HEK293T (cell line): ENCODE measurements around the gene LRRTM1.

Experiments used
- ELF4 ChIP-seq: fragments of 450-650 bp; IDR thresholded peaks from 2 replicates; pipeline ENCODE4 v1.6.1; 2017; ENCODE audit warnings: antibody characterized with exemption
- FOXM1 ChIP-seq: fragments of 450-650 bp; IDR thresholded peaks from 2 replicates; pipeline ENCODE4 v1.6.1; 2017; ENCODE audit warnings: mild to moderate bottlenecking, borderline replicate concordance
- HDGF ChIP-seq: fragments of 450-650 bp; IDR thresholded peaks from 2 replicates; pipeline ENCODE4 v1.6.1; 2017; ENCODE audit warnings: antibody characterized with exemption, borderline replicate concordance
- L3MBTL2 ChIP-seq: fragments of 450-650 bp; conservative IDR thresholded peaks from 2 replicates; pipeline ENCODE4 v1.6.1; 2016; ENCODE audit warnings: mild to moderate bottlenecking
- NFRKB ChIP-seq: fragments of 450-650 bp; IDR thresholded peaks from 2 replicates; pipeline ENCODE4 v1.6.1; 2016; ENCODE audit warnings: mild to moderate bottlenecking, moderate library complexity
- SP1 ChIP-seq: fragments of 450-650 bp; IDR thresholded peaks from 2 replicates; pipeline ENCODE4 v1.6.1; 2017

DNA sequence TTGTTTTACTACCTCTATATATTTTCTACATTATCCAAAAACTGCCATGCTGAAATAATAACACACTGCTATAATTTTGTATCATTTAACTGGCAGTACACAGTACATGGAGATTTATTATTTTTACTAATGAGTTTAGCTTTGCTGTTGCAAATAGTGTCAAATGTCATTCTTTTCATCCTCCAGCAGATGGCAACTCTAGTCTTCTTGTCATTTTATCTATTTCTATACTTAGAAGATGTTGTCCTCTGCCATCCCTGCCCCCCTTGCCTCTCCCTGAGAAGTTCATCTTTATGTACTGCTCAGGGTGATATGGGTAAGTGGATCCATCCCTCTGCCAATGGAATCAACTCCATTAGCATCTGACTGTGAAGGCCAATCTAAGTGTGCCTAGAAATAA, 21.7 kb upstream of the LRRTM1 start:
- TF ChIP-seq HDGF (no peak), SP1 (no peak), FOXM1 (no peak), L3MBTL2 (no peak), NFRKB (no peak), ELF4 (no peak)
